K562 (cell line): Measurements from ENCODE around the gene DDAH2. TPM values are rescaled to one million over a fixed set of nuclear protein-coding genes. Genes with fewer than 3 reads are reported as not detected.

Experiments
- CUX1 ChIP-seq: fragments of 200-800 bp; sonication (Bioruptor generic); IDR thresholded peaks from 2 replicates; pipeline ENCODE4 v1.6.1; 2016; ENCODE audit warnings: missing genetic modification characterization, missing compliant biosample characterization
- MAX ChIP-seq: sonication (generic); formaldehyde crosslinking; IDR thresholded peaks from 2 replicates; pipeline ENCODE4 v1.9.0; 2022; ENCODE audit warnings: mild to moderate bottlenecking, missing genetic modification reagents
- MECOM ChIP-seq: fragments of 250-450 bp; sonication (Bioruptor Pico); IDR thresholded peaks from 2 replicates; pipeline ENCODE4 v1.8.0; 2022; ENCODE audit warnings: inconsistent platforms
- NFE2L1 ChIP-seq: fragments of 450-650 bp; IDR thresholded peaks from 2 replicates; pipeline ENCODE4 v1.6.1; 2016; ENCODE audit warnings: missing genetic modification characterization, low read depth, mild to moderate bottlenecking, missing compliant biosample characterization, moderate library complexity, borderline replicate concordance
- RBBP5 ChIP-seq: fragments of 200-600 bp; sonication (generic); IDR thresholded peaks from 2 replicates; pipeline ENCODE4 v1.6.1; 2012; ENCODE audit warnings: borderline replicate concordance, mild to moderate bottlenecking, low read length, control low read depth, inconsistent platforms; ENCODE audit not compliant: insufficient read depth, poor library complexity, severe bottlenecking
- SMAD3 ChIP-seq: fragments of 450-650 bp; formaldehyde crosslinking; conservative IDR thresholded peaks from 2 replicates; pipeline ENCODE4 v1.4.0; 2020; ENCODE audit warnings: mild to moderate bottlenecking
- TRIM28 ChIP-seq: fragments of 450-650 bp; IDR thresholded peaks from 2 replicates; pipeline ENCODE4 v1.6.1; 2017
- ZNF212 ChIP-seq: fragments of 450-650 bp; formaldehyde crosslinking; IDR thresholded peaks from 2 replicates; pipeline ENCODE4 v1.4.0; 2020; ENCODE audit warnings: mild to moderate bottlenecking
- ZNF444 ChIP-seq: fragments of 250-450 bp; sonication (Bioruptor Pico); IDR thresholded peaks from 2 replicates; pipeline ENCODE4 v1.4.0; 2020; ENCODE audit warnings: mild to moderate bottlenecking, moderate library complexity
- ZNF592 ChIP-seq: fragments of 450-650 bp; IDR thresholded peaks from 2 replicates; pipeline ENCODE4 v1.6.1; 2017; ENCODE audit warnings: antibody characterized with exemption, mild to moderate bottlenecking
- polyA plus RNA-seq, 8 experiments: library from polyadenylated mRNA; depleted of rRNA in 4 of 8; stranded (reverse) in 5 of 8; unstranded in 3 of 8; fragments of >200 nt; fragmentation: Nextera tagmentation in 2 of 8; fragmentation: Illumina TruSeq in 1 of 8; extraction: Ambion mirVana in 2 of 8; extraction: Trizol in 1 of 8; gene quantifications; 2 replicates each; pipeline versions ENCODE4 v1.2.1 to v1.2.3, GENCODE V29; 2011 to 2014; ENCODE audit warnings: inconsistent platforms in 1 of 8, missing spikeins in 1 of 8
- total RNA-seq, 7 experiments: library from RNA; depleted of rRNA in 6 of 7; stranded (reverse); fragments of >200 nt in 6 of 7; fragmentation: Illumina TruSeq in 2 of 7; extraction: Trizol in 2 of 7; gene quantifications; 2 replicates each; pipeline versions ENCODE4 v1.2.1 to v1.2.3, GENCODE V29; 2011 to 2021; ENCODE audit warnings: low replicate concordance in 1 of 7
- TF ChIP-seq, protein P1 (sequence below): fragments of 200-400 bp; formaldehyde crosslinking; IDR thresholded peaks from 2 replicates; pipeline ENCODE4 v1.6.1; 2017; ENCODE audit warnings: mild to moderate bottlenecking, low read depth, low read length, moderate library complexity
- TF ChIP-seq, protein P2 (sequence below): fragments of 250-450 bp; sonication (Bioruptor Pico); IDR thresholded peaks from 2 replicates; pipeline ENCODE4 v1.5.0; 2020; ENCODE audit warnings: mild to moderate bottlenecking, borderline replicate concordance

Gene DDAH2
- total and polyA plus RNA-seq, 9 of the 15 experiments (the other 6 are each of a cell fraction or from before 2014, with no cell fraction given), result 1.8 to 45.4 (median 21.4) TPM

DNA sequence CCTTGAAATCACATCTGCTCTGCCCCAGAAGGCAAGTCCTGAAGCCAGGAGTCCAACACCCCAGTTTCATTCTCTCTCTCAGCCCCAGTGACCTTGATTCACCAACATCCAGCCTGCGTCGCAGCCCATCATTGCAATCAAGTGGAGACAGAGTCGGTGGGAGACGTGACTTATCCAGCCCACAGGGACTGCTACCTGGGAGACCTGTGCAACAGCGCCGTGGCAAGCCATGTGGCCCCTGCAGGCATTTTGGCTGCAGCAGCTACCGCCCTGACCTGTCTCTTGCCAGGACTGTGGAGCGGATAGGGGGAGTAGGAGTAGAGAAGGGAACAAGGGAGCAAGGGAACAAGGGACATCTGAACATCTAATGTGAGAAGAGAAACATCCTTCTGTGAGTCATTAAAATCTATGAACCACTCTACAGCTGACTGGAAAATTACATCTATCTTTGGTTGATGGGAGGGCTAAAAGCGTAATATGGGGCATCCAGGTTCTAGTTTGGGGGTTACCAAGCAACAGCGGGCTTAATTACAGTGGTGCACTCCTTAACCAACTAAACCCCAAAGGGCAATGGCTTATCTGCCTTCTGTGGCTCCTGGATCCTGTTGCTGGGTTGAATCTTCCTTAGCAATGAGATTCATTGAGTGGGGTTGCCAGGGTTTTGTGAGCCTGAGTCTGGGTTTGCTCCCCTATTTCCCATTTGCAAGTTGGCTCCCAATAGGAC, 11.4 kb downstream of the DDAH2 start (continued):
- TF ChIP-seq ZNF444 (CRISPR knock-in tag), result no peak
- peak; percentile 73 for TF ChIP-seq MAX
- no peak for TF ChIP-seq SMAD3 (CRISPR knock-in tag)
- no peak for TF ChIP-seq TRIM28
- TF ChIP-seq, protein P1, sequence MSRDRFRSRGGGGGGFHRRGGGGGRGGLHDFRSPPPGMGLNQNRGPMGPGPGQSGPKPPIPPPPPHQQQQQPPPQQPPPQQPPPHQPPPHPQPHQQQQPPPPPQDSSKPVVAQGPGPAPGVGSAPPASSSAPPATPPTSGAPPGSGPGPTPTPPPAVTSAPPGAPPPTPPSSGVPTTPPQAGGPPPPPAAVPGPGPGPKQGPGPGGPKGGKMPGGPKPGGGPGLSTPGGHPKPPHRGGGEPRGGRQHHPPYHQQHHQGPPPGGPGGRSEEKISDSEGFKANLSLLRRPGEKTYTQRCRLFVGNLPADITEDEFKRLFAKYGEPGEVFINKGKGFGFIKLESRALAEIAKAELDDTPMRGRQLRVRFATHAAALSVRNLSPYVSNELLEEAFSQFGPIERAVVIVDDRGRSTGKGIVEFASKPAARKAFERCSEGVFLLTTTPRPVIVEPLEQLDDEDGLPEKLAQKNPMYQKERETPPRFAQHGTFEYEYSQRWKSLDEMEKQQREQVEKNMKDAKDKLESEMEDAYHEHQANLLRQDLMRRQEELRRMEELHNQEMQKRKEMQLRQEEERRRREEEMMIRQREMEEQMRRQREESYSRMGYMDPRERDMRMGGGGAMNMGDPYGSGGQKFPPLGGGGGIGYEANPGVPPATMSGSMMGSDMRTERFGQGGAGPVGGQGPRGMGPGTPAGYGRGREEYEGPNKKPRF, result no peak
- peak; percentile 43; the same call in 1 of the 2 replicates for TF ChIP-seq ZNF592
- no peak for TF ChIP-seq NFE2L1 (tag)
- TF ChIP-seq RBBP5, result no peak
- no peak for TF ChIP-seq MECOM (CRISPR knock-in tag)
- TF ChIP-seq ZNF212 (CRISPR knock-in tag), result no peak
- no peak for TF ChIP-seq CUX1 (CRISPR knock-in tag)
- TF ChIP-seq, protein P2, sequence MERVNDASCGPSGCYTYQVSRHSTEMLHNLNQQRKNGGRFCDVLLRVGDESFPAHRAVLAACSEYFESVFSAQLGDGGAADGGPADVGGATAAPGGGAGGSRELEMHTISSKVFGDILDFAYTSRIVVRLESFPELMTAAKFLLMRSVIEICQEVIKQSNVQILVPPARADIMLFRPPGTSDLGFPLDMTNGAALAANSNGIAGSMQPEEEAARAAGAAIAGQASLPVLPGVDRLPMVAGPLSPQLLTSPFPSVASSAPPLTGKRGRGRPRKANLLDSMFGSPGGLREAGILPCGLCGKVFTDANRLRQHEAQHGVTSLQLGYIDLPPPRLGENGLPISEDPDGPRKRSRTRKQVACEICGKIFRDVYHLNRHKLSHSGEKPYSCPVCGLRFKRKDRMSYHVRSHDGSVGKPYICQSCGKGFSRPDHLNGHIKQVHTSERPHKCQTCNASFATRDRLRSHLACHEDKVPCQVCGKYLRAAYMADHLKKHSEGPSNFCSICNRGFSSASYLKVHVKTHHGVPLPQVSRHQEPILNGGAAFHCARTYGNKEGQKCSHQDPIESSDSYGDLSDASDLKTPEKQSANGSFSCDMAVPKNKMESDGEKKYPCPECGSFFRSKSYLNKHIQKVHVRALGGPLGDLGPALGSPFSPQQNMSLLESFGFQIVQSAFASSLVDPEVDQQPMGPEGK (CRISPR knock-in tag), result no peak
